Measurements from ENCODE around the gene SLC10A4. TPM values are rescaled to one million over a fixed set of nuclear protein-coding genes. Genes with fewer than 3 reads are reported as not detected.
A peak's percentile ranks its signal among the peaks of the same experiment; 100 is the strongest.

SLC10A4 gene
- total and polyA plus RNA-seq, 4 donors, result 4.4 to 8.3 (median 6.9) TPM

- 100% methylated on average over 1 of the region's 4 CpGs for WGBS (ENCODE audit: insufficient coverage)
Observed at GRCh38 chr4:48498895-48499294, 15.8 kb downstream of the SLC10A4 start.

GRCh38 chr4:48499551-48500066 is 16.5 kb downstream of the SLC10A4 start:
- WGBS (ENCODE audit: insufficient coverage), result no CpG with 5 or more reads among the region's 3 CpGs
- DNase-seq (ENCODE audit: low read depth in 4 of 6, low spot score in 6 of 6), result no peak
- Histone ChIP-seq H3K27me3 (ENCODE audit: control insufficient read depth, insufficient read depth, low read length) (no peaks in the 10 kb centered on the region), H3K27ac (ENCODE audit: low read depth, low read length) (no peak overlapping the region), H3K9me3 (ENCODE audit: control insufficient read depth, insufficient read depth, low read length) (no peaks in the 10 kb centered on the region), H3K36me3 (ENCODE audit: control insufficient read depth, insufficient read depth, low read length) (no peaks in the 10 kb centered on the region), H3K4me1 (ENCODE audit: control insufficient read depth, insufficient read depth, low read length) (no peaks in the 10 kb centered on the region), H3K4me3 (ENCODE audit: low read depth, low read length) (no peak overlapping the region)

More at GRCh38 chr4:48498895-48499294, 15.8 kb downstream of the SLC10A4 start:
- no peak for DNase-seq (ENCODE audit: low read depth in 4 of 6, low spot score in 6 of 6)
- no peaks in the 10 kb centered on the region for H3K4me1 ChIP-seq (ENCODE audit: control insufficient read depth, insufficient read depth, low read length)
- H3K36me3 ChIP-seq (ENCODE audit: control insufficient read depth, insufficient read depth, low read length), result no peaks in the 10 kb centered on the region
- H3K27ac ChIP-seq (ENCODE audit: low read depth, low read length), result no peak overlapping the region
- H3K9me3 ChIP-seq (ENCODE audit: control insufficient read depth, insufficient read depth, low read length), result no peaks in the 10 kb centered on the region
- H3K27me3 ChIP-seq (ENCODE audit: control insufficient read depth, insufficient read depth, low read length), result no peaks in the 10 kb centered on the region
- no peak overlapping the region for H3K4me3 ChIP-seq (ENCODE audit: low read depth, low read length)

GRCh38 chr4:48503233-48504025 is 20.3 kb downstream of the SLC10A4 start:
- H3K36me3 ChIP-seq (ENCODE audit: control insufficient read depth, insufficient read depth, low read length), result no peaks in the 10 kb centered on the region
- no peak overlapping the region for H3K27ac ChIP-seq (ENCODE audit: low read depth, low read length)
- H3K27me3 ChIP-seq (ENCODE audit: control insufficient read depth, insufficient read depth, low read length), result no peaks in the 10 kb centered on the region
- no peaks in the 10 kb centered on the region for H3K4me1 ChIP-seq (ENCODE audit: control insufficient read depth, insufficient read depth, low read length)
- H3K9me3 ChIP-seq (ENCODE audit: control insufficient read depth, insufficient read depth, low read length), result no peaks in the 10 kb centered on the region
- no CpG with 5 or more reads among the region's 4 CpGs for WGBS (ENCODE audit: insufficient coverage)
- no peak overlapping the region for H3K4me3 ChIP-seq (ENCODE audit: low read depth, low read length)
- no peak for DNase-seq (ENCODE audit: low read depth in 4 of 6, low spot score in 6 of 6)

GRCh38 chr4:48504026-48504330 is 20.8 kb downstream of the SLC10A4 start:
- no peaks in the 10 kb centered on the region for H3K4me1 ChIP-seq (ENCODE audit: control insufficient read depth, insufficient read depth, low read length)
- no peaks in the 10 kb centered on the region for H3K36me3 ChIP-seq (ENCODE audit: control insufficient read depth, insufficient read depth, low read length)
- H3K4me3 ChIP-seq (ENCODE audit: low read depth, low read length), result no peak overlapping the region
- no peak overlapping the region for H3K27ac ChIP-seq (ENCODE audit: low read depth, low read length)
- DNase-seq (ENCODE audit: low read depth in 4 of 6, low spot score in 6 of 6), result no peak
- WGBS (ENCODE audit: insufficient coverage), result no CpG with 5 or more reads among the region's 2 CpGs
- H3K9me3 ChIP-seq (ENCODE audit: control insufficient read depth, insufficient read depth, low read length), result no peaks in the 10 kb centered on the region
- no peaks in the 10 kb centered on the region for H3K27me3 ChIP-seq (ENCODE audit: control insufficient read depth, insufficient read depth, low read length)

GRCh38 chr4:48504352-48504751 is 21.2 kb downstream of the SLC10A4 start:
- no peaks in the 10 kb centered on the region for H3K27me3 ChIP-seq (ENCODE audit: control insufficient read depth, insufficient read depth, low read length)
- DNase-seq (ENCODE audit: low read depth in 4 of 6, low spot score in 6 of 6), result no peak
- no CpG with 5 or more reads among the region's 1 CpG for WGBS (ENCODE audit: insufficient coverage)
- no peak overlapping the region for H3K4me3 ChIP-seq (ENCODE audit: low read depth, low read length)
- H3K27ac ChIP-seq (ENCODE audit: low read depth, low read length), result no peak overlapping the region
- H3K4me1 ChIP-seq (ENCODE audit: control insufficient read depth, insufficient read depth, low read length), result no peaks in the 10 kb centered on the region
- H3K36me3 ChIP-seq (ENCODE audit: control insufficient read depth, insufficient read depth, low read length), result no peaks in the 10 kb centered on the region
- no peaks in the 10 kb centered on the region for H3K9me3 ChIP-seq (ENCODE audit: control insufficient read depth, insufficient read depth, low read length)

GRCh38 chr4:48506716-48507115 is 23.6 kb downstream of the SLC10A4 start:
- DNase-seq (ENCODE audit: low read depth in 4 of 6, low spot score in 6 of 6), result no peak
- no peaks in the 10 kb centered on the region for H3K9me3 ChIP-seq (ENCODE audit: control insufficient read depth, insufficient read depth, low read length)
- no CpG with 5 or more reads among the region's 2 CpGs for WGBS (ENCODE audit: insufficient coverage)
- H3K4me1 ChIP-seq (ENCODE audit: control insufficient read depth, insufficient read depth, low read length), result no peaks in the 10 kb centered on the region
- no peaks in the 10 kb centered on the region for H3K27me3 ChIP-seq (ENCODE audit: control insufficient read depth, insufficient read depth, low read length)
- no peak overlapping the region for H3K4me3 ChIP-seq (ENCODE audit: low read depth, low read length)
- peaks cover 2% of the 10 kb centered on the region for H3K36me3 ChIP-seq (ENCODE audit: control insufficient read depth, insufficient read depth, low read length)
- no peak overlapping the region for H3K27ac ChIP-seq (ENCODE audit: low read depth, low read length)

- peaks cover 8% of the 10 kb centered on the region for H3K36me3 ChIP-seq (ENCODE audit: control insufficient read depth, insufficient read depth, low read length)
- H3K4me3 ChIP-seq (ENCODE audit: low read depth, low read length), result no peak overlapping the region
- no peaks in the 10 kb centered on the region for H3K4me1 ChIP-seq (ENCODE audit: control insufficient read depth, insufficient read depth, low read length)
- no peaks in the 10 kb centered on the region for H3K9me3 ChIP-seq (ENCODE audit: control insufficient read depth, insufficient read depth, low read length)
- no peaks in the 10 kb centered on the region for H3K27me3 ChIP-seq (ENCODE audit: control insufficient read depth, insufficient read depth, low read length)
- H3K27ac ChIP-seq (ENCODE audit: low read depth, low read length), result no peak overlapping the region
- DNase-seq (ENCODE audit: low read depth in 4 of 6, low spot score in 6 of 6), result peak in 1 of 6 donors; percentile 26
Observed at GRCh38 chr4:48509543-48509942, 26.4 kb downstream of the SLC10A4 start.

GRCh38 chr4:48518143-48518542 is 35.0 kb downstream of the SLC10A4 start:
- DNase-seq (ENCODE audit: low read depth in 4 of 6, low spot score in 6 of 6), result no peak
- WGBS (ENCODE audit: insufficient coverage), result 89% methylated on average over 2 of the region's 3 CpGs
- H3K4me1 ChIP-seq (ENCODE audit: control insufficient read depth, insufficient read depth, low read length), result no peaks in the 10 kb centered on the region
- peaks cover 16% of the 10 kb centered on the region for H3K36me3 ChIP-seq (ENCODE audit: control insufficient read depth, insufficient read depth, low read length)
- no peaks in the 10 kb centered on the region for H3K9me3 ChIP-seq (ENCODE audit: control insufficient read depth, insufficient read depth, low read length)
- H3K4me3 ChIP-seq (ENCODE audit: low read depth, low read length), result no peak overlapping the region
- H3K27me3 ChIP-seq (ENCODE audit: control insufficient read depth, insufficient read depth, low read length), result no peaks in the 10 kb centered on the region
- no peak overlapping the region for H3K27ac ChIP-seq (ENCODE audit: low read depth, low read length)

GRCh38 chr4:48526406-48526805 is 43.3 kb downstream of the SLC10A4 start:
- Histone ChIP-seq H3K9me3 (ENCODE audit: control insufficient read depth, insufficient read depth, low read length) (no peaks in the 10 kb centered on the region), H3K36me3 (ENCODE audit: control insufficient read depth, insufficient read depth, low read length) (peaks cover 12% of the 10 kb centered on the region), H3K27ac (ENCODE audit: low read depth, low read length) (no peak overlapping the region), H3K4me1 (ENCODE audit: control insufficient read depth, insufficient read depth, low read length) (no peaks in the 10 kb centered on the region), H3K4me3 (ENCODE audit: low read depth, low read length) (no peak overlapping the region), H3K27me3 (ENCODE audit: control insufficient read depth, insufficient read depth, low read length) (no peaks in the 10 kb centered on the region)
- WGBS (ENCODE audit: insufficient coverage), result no CpG with 5 or more reads among the region's 1 CpG
- no peak for DNase-seq (ENCODE audit: low read depth in 4 of 6, low spot score in 6 of 6)

- peaks cover 16% of the 10 kb centered on the region for H3K36me3 ChIP-seq (ENCODE audit: control insufficient read depth, insufficient read depth, low read length)
- no peaks in the 10 kb centered on the region for H3K27me3 ChIP-seq (ENCODE audit: control insufficient read depth, insufficient read depth, low read length)
- H3K4me1 ChIP-seq (ENCODE audit: control insufficient read depth, insufficient read depth, low read length), result no peaks in the 10 kb centered on the region
- no peak overlapping the region for H3K4me3 ChIP-seq (ENCODE audit: low read depth, low read length)
- DNase-seq (ENCODE audit: low read depth in 4 of 6, low spot score in 6 of 6), result peak in 2 of 6 donors; percentile 61 to 63
- H3K27ac ChIP-seq (ENCODE audit: low read depth, low read length), result no peak overlapping the region
- no peaks in the 10 kb centered on the region for H3K9me3 ChIP-seq (ENCODE audit: control insufficient read depth, insufficient read depth, low read length)
Observed at GRCh38 chr4:48538358-48538757, 55.2 kb downstream of the SLC10A4 start.
